Upper lobe of right lung (tissue), 1 donor: Measurements from ENCODE around the gene DROSHA. TPM values are rescaled to one million over a fixed set of nuclear protein-coding genes. Genes with fewer than 3 reads are reported as not detected.
A peak's percentile ranks its signal among the peaks of the same experiment; 100 is the strongest.

Experiments used
- ATAC-seq: fragments of 200-7000 bp; cut with Tn5 transposase; one replicate; pipeline ENCODE4 v1.9.1; 2020; ENCODE audit warnings: mild to moderate bottlenecking, moderate library complexity
- DNase-seq: peaks from one replicate; pipeline ENCODE4 v3.0.0-alpha.2; 2020
- H3K27ac ChIP-seq: fragments of 200-600 bp; one replicate; pipeline ENCODE4 v1.8.0; 2022
- H3K27me3 ChIP-seq: fragments of 200-600 bp; one replicate; pipeline ENCODE4 v1.8.0; 2022; ENCODE audit warnings: mild to moderate bottlenecking
- H3K36me3 ChIP-seq: fragments of 200-600 bp; one replicate; pipeline ENCODE4 v1.8.0; 2022
- H3K4me1 ChIP-seq: fragments of 200-600 bp; one replicate; pipeline ENCODE4 v1.8.0; 2022
- H3K4me3 ChIP-seq: fragments of 200-600 bp; one replicate; pipeline ENCODE4 v1.8.0; 2022; ENCODE audit warnings: mild to moderate bottlenecking
- H3K9me3 ChIP-seq: fragments of 200-600 bp; one replicate; pipeline ENCODE4 v1.8.0; 2022
- CTCF ChIP-seq: fragments of 200-600 bp; IDR thresholded peaks from one replicate; pipeline ENCODE4 v1.8.0; 2022; ENCODE audit warnings: antibody characterized with exemption
- intact Hi-C: fragments of 100-400 bp; cut with DNase I; formaldehyde crosslinking; loops from one replicate; pipeline ENCODE4 v1.11.0; 2022
- total RNA-seq: library from RNA; stranded (reverse); fragmentation: NEBNext Ultra II Directional; extraction: Animal tissue kit (Norgen Biotek cat#: 25700); gene quantifications from one replicate; pipeline ENCODE4 v1.2.1, GENCODE V29; 2021
- donor health status: DM: no; HTN: yes; CAD: no; lungs with severe emphysema.

Gene DROSHA
- total RNA-seq, 1 donor from 2014 or later: 50.9 TPM

- Histone ChIP-seq H3K4me1 (no peaks in the 10 kb centered on the region), H3K4me3 (no peak overlapping the region), H3K27me3 (no peaks in the 10 kb centered on the region), H3K36me3 (peaks cover 95% of the 10 kb centered on the region), H3K9me3 (no peaks in the 10 kb centered on the region), H3K27ac (no peak overlapping the region)
- intact Hi-C loops: no loop called here
- ATAC-seq (no peak), DNase-seq (no peak)
- no peak for TF ChIP-seq CTCF
These were observed 29.4 kb downstream of the DROSHA start for GRCh38 chr5:31502506-31502905.

- H3K4me3 ChIP-seq: no peak overlapping the region
- no peaks in the 10 kb centered on the region for H3K4me1 ChIP-seq
- no peaks in the 10 kb centered on the region for H3K27me3 ChIP-seq
- no peak overlapping the region for H3K27ac ChIP-seq
- ATAC-seq (no peak), DNase-seq (no peak)
- intact Hi-C loops: no loop called here
- no peaks in the 10 kb centered on the region for H3K9me3 ChIP-seq
- no peak for TF ChIP-seq CTCF
- H3K36me3 ChIP-seq: peaks cover 95% of the 10 kb centered on the region
These were observed 31.6 kb downstream of the DROSHA start for GRCh38 chr5:31500256-31500655.

GRCh38 chr5:31496891-31497290 is 35.0 kb downstream of the DROSHA start:
- ATAC-seq (peak; percentile 8), DNase-seq (no peak)
- no peak for TF ChIP-seq CTCF
- Histone ChIP-seq H3K27me3 (no peaks in the 10 kb centered on the region), H3K36me3 (peaks cover 97% of the 10 kb centered on the region), H3K27ac (no peak overlapping the region), H3K4me1 (no peaks in the 10 kb centered on the region), H3K4me3 (no peak overlapping the region), H3K9me3 (no peaks in the 10 kb centered on the region)
- intact Hi-C loops: no loop called here

- DNase-seq (no peak), ATAC-seq (no peak)
- Histone ChIP-seq H3K36me3 (peaks cover 97% of the 10 kb centered on the region), H3K4me1 (no peaks in the 10 kb centered on the region), H3K9me3 (no peaks in the 10 kb centered on the region), H3K4me3 (no peak overlapping the region), H3K27ac (no peak overlapping the region), H3K27me3 (no peaks in the 10 kb centered on the region)
- intact Hi-C loops: no loop called here
- no peak for TF ChIP-seq CTCF
These were observed 35.6 kb downstream of the DROSHA start for GRCh38 chr5:31496301-31496700.

GRCh38 chr5:31495336-31495735 is 36.6 kb downstream of the DROSHA start:
- Histone ChIP-seq H3K4me1 (no peaks in the 10 kb centered on the region), H3K27me3 (no peaks in the 10 kb centered on the region), H3K4me3 (no peak overlapping the region), H3K9me3 (no peaks in the 10 kb centered on the region), H3K27ac (no peak overlapping the region), H3K36me3 (peaks cover 96% of the 10 kb centered on the region)
- DNase-seq (no peak), ATAC-seq (no peak)
- intact Hi-C loops: no loop called here
- TF ChIP-seq CTCF: no peak

- no peak for DNase-seq
These were observed 39.0 kb downstream of the DROSHA start for GRCh38 chr5:31492869-31493268.

More at GRCh38 chr5:31492869-31493268, 39.0 kb downstream of the DROSHA start:
- intact Hi-C loops: no loop called here
- ATAC-seq: no peak
- peaks cover 94% of the 10 kb centered on the region for H3K36me3 ChIP-seq
- no peak for TF ChIP-seq CTCF
- no peaks in the 10 kb centered on the region for H3K4me1 ChIP-seq
- no peak overlapping the region for H3K27ac ChIP-seq
- H3K9me3 ChIP-seq: no peaks in the 10 kb centered on the region
- no peaks in the 10 kb centered on the region for H3K27me3 ChIP-seq
- H3K4me3 ChIP-seq: no peak overlapping the region
